Left lobe of liver (tissue), 2 donors: ENCODE measurements around the gene CAMSAP1. TPM values are rescaled to one million over a fixed set of nuclear protein-coding genes. Genes with fewer than 3 reads are reported as not detected.
A peak's percentile ranks its signal among the peaks of the same experiment; 100 is the strongest.
"Not testable (repeated sequence)": the region's sequence is repeated elsewhere in the genome, so short reads cannot be mapped to it uniquely, and the experiment has no call there.

Experiments
- ATAC-seq: fragments of 200-7000 bp; cut with Tn5 transposase; one replicate; pipeline ENCODE4 v1.9.1; 2020; ENCODE audit warnings: mild to moderate bottlenecking, moderate library complexity
- DNase-seq: peaks from one replicate; pipeline ENCODE4 v3.0.0-alpha.2; 2020; ENCODE audit warnings: low spot score
- total RNA-seq: library from RNA; stranded (reverse); gene quantifications from one replicate; pipeline ENCODE4 v1.2.1, GENCODE V29; 2021
- donor health status: DM: no; HTN: no; CAD: no; lungs with moderate emphysema.
- donor health status: DM: no; HTN: yes; CAD: no.

The CAMSAP1 gene
- total RNA-seq = 10.7 TPM

GRCh38 chr9:135907431-135908092 is at the start of gene CAMSAP1:
Gene CAMSAP1 (minus strand): TSS chr9:135907546. CDS start chr9:135907159, 387 bp downstream.
- peak; percentile 90 for ATAC-seq
- peak; percentile 95 for DNase-seq

GRCh38 chr9:135956802-135957174 is 49.4 kb upstream of the CAMSAP1 start:
- ATAC-seq (no peak), DNase-seq (no peak)

GRCh38 chr9:135955934-135956801 is 48.8 kb upstream of the CAMSAP1 start:
- DNase-seq = no peak
- ATAC-seq = no peak

- DNase-seq = no peak
- ATAC-seq = no peak
These were observed 45.4 kb upstream of the CAMSAP1 start for GRCh38 chr9:135952664-135953206.

- ATAC-seq (peak; percentile 76), DNase-seq (no peak)
These were observed 44.7 kb upstream of the CAMSAP1 start for GRCh38 chr9:135951889-135952663.

- DNase-seq, ATAC-seq: not testable (repeated sequence)
These were observed 44.0 kb upstream of the CAMSAP1 start for GRCh38 chr9:135951310-135951709.

GRCh38 chr9:135950841-135951240 is 43.5 kb upstream of the CAMSAP1 start:
- ATAC-seq, DNase-seq: not testable (repeated sequence)

GRCh38 chr9:135950135-135950682 is 42.9 kb upstream of the CAMSAP1 start:
- ATAC-seq (no peak), DNase-seq (no peak)

- DNase-seq = no peak
- ATAC-seq = no peak
These were observed 42.3 kb upstream of the CAMSAP1 start for GRCh38 chr9:135949501-135950134.

- no peak for DNase-seq
- ATAC-seq = no peak
These were observed 41.6 kb upstream of the CAMSAP1 start for GRCh38 chr9:135948968-135949367.

- DNase-seq = no peak
- no peak for ATAC-seq
These were observed 41.1 kb upstream of the CAMSAP1 start for GRCh38 chr9:135948446-135948845.

GRCh38 chr9:135947582-135947981 is 40.2 kb upstream of the CAMSAP1 start:
- ATAC-seq (no peak), DNase-seq (no peak)

GRCh38 chr9:135947105-135947504 is 39.8 kb upstream of the CAMSAP1 start:
- DNase-seq, ATAC-seq: not testable (repeated sequence)

GRCh38 chr9:135946392-135946994 is 39.1 kb upstream of the CAMSAP1 start:
- ATAC-seq (no peak), DNase-seq (no peak)

GRCh38 chr9:135945969-135946368 is 38.6 kb upstream of the CAMSAP1 start:
- DNase-seq = no peak
- ATAC-seq = no peak

- DNase-seq = no peak
- no peak for ATAC-seq
These were observed 37.3 kb upstream of the CAMSAP1 start for GRCh38 chr9:135944444-135945252.

- not testable (repeated sequence) for ATAC-seq, DNase-seq
These were observed 36.3 kb upstream of the CAMSAP1 start for GRCh38 chr9:135943604-135944003.

GRCh38 chr9:135941288-135941995 is 34.1 kb upstream of the CAMSAP1 start:
- DNase-seq = no peak
- ATAC-seq = peak; percentile 24
